Panc1 (cell line): ENCODE data around the gene OSBPL10. TPM values are rescaled to one million over a fixed set of nuclear protein-coding genes. Genes with fewer than 3 reads are reported as not detected.

Experiments
- ATAC-seq: fragments of 200-7000 bp; cut with Tn5 transposase; 2 replicates; pipeline ENCODE4 v1.9.1; 2020; ENCODE audit warnings: mild to moderate bottlenecking, moderate library complexity
- BruUV-seq: library from RNA; stranded (reverse); fragments of 400-500 nt; replicated peaks from 2 replicates; lab custom pipeline; 2021; lab: Mats Ljungman, UMichigan
- CTCF ChIA-PET: fragments of 300-600 bp; sonication (Branson Sonifier 250); formaldehyde crosslinking; loops from one replicate; lab custom pipeline; 2022; ENCODE audit warnings: antibody characterized with exemption; lab: Charles Lee
- POLR2A ChIA-PET: fragments of 300-600 bp; sonication (Branson Sonifier 250); formaldehyde crosslinking; loops from one replicate; lab custom pipeline; 2022; ENCODE audit warnings: antibody characterized with exemption; lab: Charles Lee
- DNase-seq: peaks from one replicate; pipeline ENCODE4 v3.0.0-alpha.2; 2010; ENCODE audit warnings: low read depth, low spot score
- H3K27ac ChIP-seq: 2 replicates; pipeline ENCODE4 v1.5.1; 2011; ENCODE audit warnings: mild to moderate bottlenecking, low read length, inconsistent platforms
- H3K27me3 ChIP-seq: fragments of 200-500 bp; sonication (Bioruptor generic); 2 replicates; pipeline ENCODE4 v1.6.0; 2014; ENCODE audit warnings: low read length, inconsistent platforms; ENCODE audit not compliant: control insufficient read depth, insufficient read depth
- H3K36me3 ChIP-seq: fragments of 200-500 bp; sonication (Bioruptor generic); 2 replicates; pipeline ENCODE4 v1.5.1; 2014; ENCODE audit warnings: inconsistent platforms, mild to moderate bottlenecking, low read length, moderate library complexity; ENCODE audit not compliant: control insufficient read depth, insufficient read depth
- H3K4me1 ChIP-seq: 2 replicates; pipeline ENCODE4 v1.5.1; 2011; ENCODE audit warnings: inconsistent platforms, mild to moderate bottlenecking, low read length, moderate library complexity; ENCODE audit not compliant: control insufficient read depth, insufficient read depth
- H3K4me3 ChIP-seq, 2 experiments: 2 replicates each; pipeline ENCODE4 v1.5.1; 2011 to 2012; ENCODE audit warnings: low read depth in 2 of 2, low read length in 2 of 2, mild to moderate bottlenecking in 2 of 2, inconsistent platforms in 1 of 2, moderate library complexity in 1 of 2
- H3K9me3 ChIP-seq: fragments of 200-500 bp; sonication (Bioruptor generic); 2 replicates; pipeline ENCODE4 v1.5.1; 2014; ENCODE audit warnings: low read depth, mild to moderate bottlenecking, inconsistent platforms, low read length, moderate library complexity; ENCODE audit not compliant: control insufficient read depth, insufficient read depth
- POLR2AphosphoS5 ChIP-seq: IDR thresholded peaks from 2 replicates; pipeline ENCODE4 v1.6.1; 2012; ENCODE audit warnings: mild to moderate bottlenecking, low read depth, low read length, moderate library complexity
- SIN3A ChIP-seq: IDR thresholded peaks from 2 replicates; pipeline ENCODE4 v1.6.1; 2012; ENCODE audit warnings: low read depth, mild to moderate bottlenecking, low read length, moderate library complexity, borderline replicate concordance; ENCODE audit not compliant: insufficient read depth
- TCF7L2 ChIP-seq: IDR thresholded peaks from 2 replicates; pipeline ENCODE4 v1.6.1; 2011; ENCODE audit warnings: mild to moderate bottlenecking, low read depth, low read length, inconsistent platforms
- in situ Hi-C: cut with HindIII; loops from 2 replicates; pipeline ENCODE4 v1.10.0; 2016; ENCODE audit warnings: low sequenced_read_pairs, low pct_unique_long_range_greater_than_20kb
- intact Hi-C: fragments of 100-400 bp; cut with micrococcal nuclease; formaldehyde crosslinking; loops from one replicate; pipeline ENCODE4 v1.10.0; 2022; ENCODE audit not compliant: unreplicated experiment
- total RNA-seq: library from RNA; stranded (reverse); gene quantifications from one replicate; pipeline ENCODE4 v1.2.1, GENCODE V29; 2021; ENCODE audit not compliant: unreplicated experiment
- TF ChIP-seq, protein P1 (sequence below): fragments of 450-650 bp; IDR thresholded peaks from 2 replicates; pipeline ENCODE4 v1.5.1; 2017; ENCODE audit warnings: mild to moderate bottlenecking
- TF ChIP-seq, protein P2 (sequence below), 2 experiments: IDR thresholded peaks; 2 replicates each; pipeline ENCODE4 v1.6.1; 2011 to 2012; ENCODE audit warnings: low read depth in 2 of 2, control low read depth in 1 of 2, low read length in 1 of 2, mild to moderate bottlenecking in 1 of 2, moderate library complexity in 1 of 2; ENCODE audit not compliant: insufficient read depth in 1 of 2

OSBPL10 gene
- total RNA-seq, 1 experiment from 2014 or later: 88.1 TPM

DNA sequence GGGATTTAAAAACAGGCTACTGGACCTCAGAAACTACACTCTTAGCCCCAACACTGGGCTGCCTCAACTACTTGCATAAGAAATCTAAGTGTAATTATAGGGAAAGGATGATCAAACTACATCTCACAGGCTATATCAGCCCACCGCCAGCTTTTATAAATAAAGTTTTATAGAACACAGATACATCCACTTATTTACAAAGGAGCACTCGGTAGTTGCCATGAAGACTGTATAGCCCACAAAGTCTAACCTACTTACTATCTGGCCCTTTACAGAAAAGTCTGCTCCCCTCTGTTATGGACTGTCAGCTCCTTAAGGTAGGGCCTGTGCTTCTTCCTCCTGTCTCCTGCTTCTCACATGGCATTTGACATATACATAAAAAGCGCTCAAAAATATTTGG lies 9.5 kb downstream of the OSBPL10 start:
- H3K4me3 ChIP-seq: no peak overlapping the region
- BruUV-seq: no TSS peak
- in situ Hi-C loops: no loop called here
- H3K27me3 ChIP-seq: no peaks in the 10 kb centered on the region
- TF ChIP-seq, protein P1, sequence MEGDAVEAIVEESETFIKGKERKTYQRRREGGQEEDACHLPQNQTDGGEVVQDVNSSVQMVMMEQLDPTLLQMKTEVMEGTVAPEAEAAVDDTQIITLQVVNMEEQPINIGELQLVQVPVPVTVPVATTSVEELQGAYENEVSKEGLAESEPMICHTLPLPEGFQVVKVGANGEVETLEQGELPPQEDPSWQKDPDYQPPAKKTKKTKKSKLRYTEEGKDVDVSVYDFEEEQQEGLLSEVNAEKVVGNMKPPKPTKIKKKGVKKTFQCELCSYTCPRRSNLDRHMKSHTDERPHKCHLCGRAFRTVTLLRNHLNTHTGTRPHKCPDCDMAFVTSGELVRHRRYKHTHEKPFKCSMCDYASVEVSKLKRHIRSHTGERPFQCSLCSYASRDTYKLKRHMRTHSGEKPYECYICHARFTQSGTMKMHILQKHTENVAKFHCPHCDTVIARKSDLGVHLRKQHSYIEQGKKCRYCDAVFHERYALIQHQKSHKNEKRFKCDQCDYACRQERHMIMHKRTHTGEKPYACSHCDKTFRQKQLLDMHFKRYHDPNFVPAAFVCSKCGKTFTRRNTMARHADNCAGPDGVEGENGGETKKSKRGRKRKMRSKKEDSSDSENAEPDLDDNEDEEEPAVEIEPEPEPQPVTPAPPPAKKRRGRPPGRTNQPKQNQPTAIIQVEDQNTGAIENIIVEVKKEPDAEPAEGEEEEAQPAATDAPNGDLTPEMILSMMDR: no peak
- TF ChIP-seq, protein P2, sequence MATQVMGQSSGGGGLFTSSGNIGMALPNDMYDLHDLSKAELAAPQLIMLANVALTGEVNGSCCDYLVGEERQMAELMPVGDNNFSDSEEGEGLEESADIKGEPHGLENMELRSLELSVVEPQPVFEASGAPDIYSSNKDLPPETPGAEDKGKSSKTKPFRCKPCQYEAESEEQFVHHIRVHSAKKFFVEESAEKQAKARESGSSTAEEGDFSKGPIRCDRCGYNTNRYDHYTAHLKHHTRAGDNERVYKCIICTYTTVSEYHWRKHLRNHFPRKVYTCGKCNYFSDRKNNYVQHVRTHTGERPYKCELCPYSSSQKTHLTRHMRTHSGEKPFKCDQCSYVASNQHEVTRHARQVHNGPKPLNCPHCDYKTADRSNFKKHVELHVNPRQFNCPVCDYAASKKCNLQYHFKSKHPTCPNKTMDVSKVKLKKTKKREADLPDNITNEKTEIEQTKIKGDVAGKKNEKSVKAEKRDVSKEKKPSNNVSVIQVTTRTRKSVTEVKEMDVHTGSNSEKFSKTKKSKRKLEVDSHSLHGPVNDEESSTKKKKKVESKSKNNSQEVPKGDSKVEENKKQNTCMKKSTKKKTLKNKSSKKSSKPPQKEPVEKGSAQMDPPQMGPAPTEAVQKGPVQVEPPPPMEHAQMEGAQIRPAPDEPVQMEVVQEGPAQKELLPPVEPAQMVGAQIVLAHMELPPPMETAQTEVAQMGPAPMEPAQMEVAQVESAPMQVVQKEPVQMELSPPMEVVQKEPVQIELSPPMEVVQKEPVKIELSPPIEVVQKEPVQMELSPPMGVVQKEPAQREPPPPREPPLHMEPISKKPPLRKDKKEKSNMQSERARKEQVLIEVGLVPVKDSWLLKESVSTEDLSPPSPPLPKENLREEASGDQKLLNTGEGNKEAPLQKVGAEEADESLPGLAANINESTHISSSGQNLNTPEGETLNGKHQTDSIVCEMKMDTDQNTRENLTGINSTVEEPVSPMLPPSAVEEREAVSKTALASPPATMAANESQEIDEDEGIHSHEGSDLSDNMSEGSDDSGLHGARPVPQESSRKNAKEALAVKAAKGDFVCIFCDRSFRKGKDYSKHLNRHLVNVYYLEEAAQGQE (IDR thresholded peaks at IDR 0.05; ENCODE audit: insufficient read depth in 1 of 2, low read depth in 2 of 2, low read length in 1 of 2): no peak
- TF ChIP-seq POLR2AphosphoS5: no peak
- H3K4me1 ChIP-seq: peaks cover 79% of the 10 kb centered on the region
- no peaks in the 10 kb centered on the region for H3K36me3 ChIP-seq
- ATAC-seq (no peak), DNase-seq (no peak)
- intact Hi-C loops: no loop called here
- CTCF ChIA-PET: interaction anchor here (0.7 kb wide), 1 partner anchor 42 kb away, joined by 6 read pairs; no protein-coding TSS in a partner anchor
- H3K27ac ChIP-seq: peak overlapping the region; percentile 99
- H3K9me3 ChIP-seq: no peaks in the 10 kb centered on the region
- POLR2A ChIA-PET: interaction anchor here (0.6 kb wide), 1 partner anchor 11 kb away, joined by 5 read pairs; no protein-coding TSS in a partner anchor

DNA sequence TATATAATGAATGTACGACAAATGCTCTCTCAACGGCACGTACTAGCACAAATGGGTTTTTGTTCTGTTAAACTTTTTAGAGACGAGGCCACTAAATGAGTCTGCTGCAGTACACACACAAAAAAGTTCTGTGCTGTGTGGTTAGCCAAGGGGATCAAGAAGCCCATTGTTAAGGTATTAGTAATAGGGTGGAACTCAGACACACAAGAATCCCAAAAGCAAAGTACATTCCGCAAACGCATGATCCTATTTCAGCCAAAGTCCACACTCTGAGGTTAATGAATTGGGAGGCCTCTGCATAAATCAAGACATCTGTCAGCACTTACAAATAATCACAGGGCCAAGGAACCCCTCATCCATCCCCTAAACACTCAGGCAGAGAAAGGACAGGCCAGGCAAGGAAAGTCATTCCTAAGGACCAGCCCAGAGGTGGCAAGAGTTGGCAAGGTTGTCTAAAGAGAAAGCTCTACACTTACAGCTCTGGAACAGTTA lies 12.1 kb downstream of the OSBPL10 start:
- TF ChIP-seq TCF7L2 (peak; percentile 83; the same call in 1 of the 2 replicates), SIN3A (no peak), POLR2AphosphoS5 (0 out of 2 replicates have a peak, but pooled peaks have one; percentile 27)
- TF ChIP-seq, protein P1: no peak
- TF ChIP-seq, protein P2 (IDR thresholded peaks at IDR 0.05; ENCODE audit: insufficient read depth in 1 of 2, low read depth in 2 of 2, low read length in 1 of 2): no peak
- H3K36me3 ChIP-seq: no peaks in the 10 kb centered on the region
- ChIA-PET CTCF (interaction anchor here (0.6 kb wide), 1 partner anchor 9 kb away, joined by 3 read pairs; no protein-coding TSS in a partner anchor), POLR2A (interaction anchor here (0.6 kb wide), 1 partner anchor 34 kb away, joined by 3 read pairs; no protein-coding TSS in a partner anchor)
- H3K9me3 ChIP-seq: no peaks in the 10 kb centered on the region
- ATAC-seq (peak; percentile 86), DNase-seq (peak; percentile 59)
- in situ Hi-C loops: no loop called here
- peak overlapping the region; percentile 99 for H3K27ac ChIP-seq
- intact Hi-C loops: no loop called here
- H3K4me3 ChIP-seq: peak overlapping the region; percentile 5 to 27; a peak in 3 of 4 replicates
- H3K4me1 ChIP-seq: peaks cover 61% of the 10 kb centered on the region
- H3K27me3 ChIP-seq: no peaks in the 10 kb centered on the region
- BruUV-seq: no TSS peak
